Measurements from ENCODE around the gene PSMB3.
A peak's percentile ranks its signal among the peaks of the same experiment; 100 is the strongest.
"Not testable (repeated sequence)": the region's sequence is repeated elsewhere in the genome, so short reads cannot be mapped to it uniquely, and the experiment has no call there.

PSMB3 gene

DNA sequence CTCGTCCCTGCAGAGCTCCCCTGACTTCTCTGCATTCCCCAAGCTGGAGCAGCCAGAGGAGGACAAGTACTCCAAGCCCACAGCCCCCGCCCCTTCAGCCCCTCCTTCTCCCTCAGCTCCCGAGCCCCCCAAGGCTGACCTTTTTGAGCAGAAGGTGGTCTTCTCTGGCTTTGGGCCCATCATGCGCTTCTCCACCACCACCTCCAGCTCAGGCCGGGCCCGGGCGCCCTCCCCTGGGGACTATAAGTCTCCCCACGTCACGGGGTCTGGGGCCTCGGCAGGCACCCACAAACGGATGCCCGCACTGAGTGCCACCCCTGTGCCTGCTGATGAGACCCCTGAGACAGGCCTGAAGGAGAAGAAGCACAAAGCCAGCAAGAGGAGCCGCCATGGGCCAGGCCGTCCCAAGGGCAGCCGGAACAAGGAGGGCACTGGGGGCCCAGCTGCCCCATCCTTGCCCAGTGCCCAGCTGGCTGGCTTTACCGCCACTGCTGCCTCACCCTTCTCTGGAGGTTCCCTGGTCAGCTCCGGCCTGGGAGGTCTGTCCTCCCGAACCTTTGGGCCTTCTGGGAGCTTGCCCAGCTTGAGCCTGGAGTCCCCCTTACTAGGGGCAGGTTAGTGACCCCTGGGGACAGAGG is 36.1 kb upstream of the PSMB3 start:
- DNase-seq = no peak

DNA sequence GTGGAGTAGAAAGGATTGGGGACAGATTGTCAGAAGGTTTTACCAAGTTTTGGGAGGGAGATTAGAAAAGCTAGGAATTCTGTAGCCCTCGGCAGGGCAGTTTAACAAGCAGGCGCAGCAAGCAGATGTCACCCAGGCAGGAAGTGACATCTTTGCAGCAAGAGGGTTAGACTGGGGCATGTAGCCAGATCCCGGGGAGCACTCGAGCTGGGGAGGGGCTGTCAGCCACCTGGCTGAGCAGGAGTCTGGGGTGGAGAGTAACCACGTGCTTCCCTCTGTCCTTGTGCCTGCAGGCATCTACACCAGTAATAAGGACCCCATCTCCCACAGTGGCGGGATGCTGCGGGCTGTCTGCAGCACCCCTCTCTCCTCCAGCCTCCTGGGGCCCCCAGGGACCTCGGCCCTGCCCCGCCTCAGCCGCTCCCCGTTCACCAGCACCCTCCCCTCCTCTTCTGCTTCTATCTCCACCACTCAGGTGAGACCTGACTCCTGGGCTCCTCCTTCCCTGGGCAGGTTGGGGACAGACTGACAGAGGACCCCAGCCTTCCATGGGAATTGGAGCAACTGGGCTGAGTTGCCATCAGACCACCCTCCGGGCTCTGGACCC is 35.3 kb upstream of the PSMB3 start:
- no peak for DNase-seq

- DNase-seq = no peak
Measured at GRCh38 chr17:38719289-38719942, 33.1 kb upstream of the PSMB3 start.

GRCh38 chr17:38719943-38720641 is 32.4 kb upstream of the PSMB3 start:
- DNase-seq = no peak

DNA sequence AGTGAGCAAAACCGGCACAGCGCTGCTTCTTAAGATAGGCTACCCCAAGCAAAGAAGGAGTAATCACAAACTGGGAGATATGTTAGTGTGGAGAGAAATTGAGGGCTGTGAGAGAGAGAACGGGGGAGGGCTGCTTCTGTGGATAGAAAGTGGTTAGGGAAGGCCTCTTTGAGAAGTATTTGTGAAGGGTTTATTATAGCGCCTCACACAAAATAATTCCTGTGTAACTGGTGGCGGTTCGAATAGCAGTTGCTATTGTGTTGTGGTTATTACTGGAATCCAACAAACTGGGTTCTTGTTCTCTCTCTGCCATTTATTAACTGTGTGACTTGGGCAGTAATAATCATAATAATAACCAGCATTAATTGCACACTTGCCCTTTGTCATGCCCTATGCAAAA is 31.6 kb upstream of the PSMB3 start:
- DNase-seq = no peak

- no peak for DNase-seq
Measured at GRCh38 chr17:38721802-38722201, 30.7 kb upstream of the PSMB3 start.

DNA sequence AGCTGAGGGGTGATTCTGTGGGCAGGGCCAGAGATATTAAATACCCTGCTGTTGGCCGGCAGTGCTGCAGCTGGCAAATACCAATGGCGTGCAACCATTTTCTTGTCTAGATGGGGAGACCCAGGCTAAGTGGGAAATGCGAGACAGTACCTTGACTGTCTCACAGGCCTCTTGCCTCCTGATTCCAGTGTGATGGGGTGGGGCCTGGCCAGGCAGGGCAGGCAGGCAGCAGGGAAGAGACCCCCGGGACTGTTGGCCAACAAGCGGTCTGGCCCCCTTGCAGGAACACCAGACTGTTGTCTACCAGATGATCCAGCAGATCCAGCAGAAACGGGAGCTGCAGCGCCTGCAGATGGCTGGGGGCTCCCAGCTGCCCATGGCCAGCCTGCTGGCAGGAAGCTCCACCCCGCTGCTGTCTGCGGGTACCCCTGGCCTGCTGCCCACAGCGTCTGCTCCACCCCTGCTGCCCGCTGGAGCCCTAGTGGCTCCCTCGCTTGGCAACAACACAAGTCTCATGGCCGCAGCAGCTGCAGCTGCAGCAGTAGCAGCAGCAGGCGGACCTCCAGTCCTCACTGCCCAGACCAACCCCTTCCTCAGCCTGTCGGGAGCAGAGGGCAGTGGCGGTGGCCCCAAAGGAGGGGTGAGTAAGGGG is 28.1 kb upstream of the PSMB3 start:
- DNase-seq = no peak

- DNase-seq = no peak
Measured at GRCh38 chr17:38725066-38725465, 27.5 kb upstream of the PSMB3 start.

GRCh38 chr17:38726145-38726544 is 26.4 kb upstream of the PSMB3 start:
- DNase-seq = not testable (repeated sequence)

GRCh38 chr17:38727736-38728135 is 24.8 kb upstream of the PSMB3 start:
- DNase-seq = peak; percentile 86

GRCh38 chr17:38728290-38728831 is 24.2 kb upstream of the PSMB3 start:
- DNase-seq = peak; percentile 60

GRCh38 chr17:38729368-38729885 is 23.1 kb upstream of the PSMB3 start:
- DNase-seq = no peak

DNA sequence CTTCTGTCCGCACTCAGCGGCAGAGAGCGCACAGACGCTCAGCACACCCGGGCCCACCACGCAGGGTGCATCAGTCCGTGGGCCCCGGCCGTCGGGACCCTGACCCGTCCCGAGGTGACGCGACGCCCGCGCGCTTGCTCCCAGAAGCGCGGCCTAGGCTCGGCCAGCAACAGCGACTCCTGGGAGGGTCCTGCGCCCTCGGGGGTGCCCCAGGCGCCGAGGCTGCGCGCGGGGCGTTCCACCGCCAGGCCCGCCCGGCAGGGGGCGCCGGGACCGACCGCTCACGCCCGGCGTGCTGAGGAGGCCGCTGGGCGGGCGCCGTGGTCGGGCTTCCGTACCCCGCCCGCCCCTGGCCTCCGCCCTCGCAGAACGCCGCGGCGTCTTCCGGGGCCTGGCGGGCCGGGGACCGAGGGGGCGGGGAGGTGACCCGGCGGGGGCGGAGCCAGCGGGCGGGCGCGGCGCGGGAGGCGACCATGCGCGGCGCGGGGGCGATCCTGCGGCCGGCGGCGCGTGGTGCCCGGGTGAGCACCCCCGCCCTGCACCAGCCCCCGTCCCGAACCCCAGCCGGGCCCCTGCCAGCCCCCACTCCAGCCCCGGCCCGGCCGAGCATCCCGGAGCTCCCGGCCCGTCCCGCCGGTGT is 22.5 kb upstream of the PSMB3 start, which contains the start of gene CISD3:
Gene CISD3, plus strand, starts transcription at position 456 of the 640 bp plus-strand sequence. Its CDS starts 18 bp downstream, at position 474.
- DNase-seq = peak; percentile 79

DNA sequence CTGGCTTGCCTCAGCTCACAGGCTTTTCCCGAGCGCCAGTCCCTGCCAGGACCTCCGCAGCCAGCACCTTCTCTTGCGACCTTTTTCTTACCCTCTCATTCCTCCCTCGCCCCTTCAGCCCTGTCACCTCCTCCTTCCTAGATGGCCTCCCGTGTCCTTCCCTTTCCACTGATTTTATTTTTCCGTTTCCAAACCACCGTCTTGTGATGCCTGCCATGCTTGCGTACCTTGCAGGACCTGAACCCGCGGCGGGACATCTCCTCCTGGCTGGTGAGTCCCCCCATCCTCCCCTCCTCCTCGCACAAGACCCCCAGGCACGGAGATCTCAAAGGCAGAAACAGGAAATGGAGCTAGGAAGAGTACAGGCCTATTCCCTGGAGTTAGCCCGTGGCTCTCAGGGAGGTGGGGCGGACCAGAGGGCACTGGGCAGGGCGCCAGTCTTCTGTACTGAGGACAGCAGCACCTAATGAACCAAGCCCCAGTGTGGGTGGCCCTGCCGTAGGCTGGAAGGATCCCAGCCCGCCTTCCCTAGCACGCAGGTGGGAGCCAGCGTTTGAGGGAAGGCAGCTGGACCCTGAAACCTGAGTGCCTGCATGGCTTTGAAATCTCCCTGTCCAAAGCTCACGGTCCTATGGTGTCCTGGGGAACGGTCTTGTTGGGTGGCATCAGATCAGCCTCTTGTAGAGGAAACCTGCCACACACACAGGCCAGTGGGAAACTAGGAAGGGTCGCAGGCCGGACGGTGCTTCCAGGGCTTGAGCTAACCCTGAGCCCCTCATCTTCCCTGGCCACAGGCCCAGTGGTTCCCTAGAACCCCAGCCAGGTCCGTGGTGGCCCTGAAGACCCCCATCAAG is 21.8 kb upstream of the PSMB3 start:
- DNase-seq = no peak

DNA sequence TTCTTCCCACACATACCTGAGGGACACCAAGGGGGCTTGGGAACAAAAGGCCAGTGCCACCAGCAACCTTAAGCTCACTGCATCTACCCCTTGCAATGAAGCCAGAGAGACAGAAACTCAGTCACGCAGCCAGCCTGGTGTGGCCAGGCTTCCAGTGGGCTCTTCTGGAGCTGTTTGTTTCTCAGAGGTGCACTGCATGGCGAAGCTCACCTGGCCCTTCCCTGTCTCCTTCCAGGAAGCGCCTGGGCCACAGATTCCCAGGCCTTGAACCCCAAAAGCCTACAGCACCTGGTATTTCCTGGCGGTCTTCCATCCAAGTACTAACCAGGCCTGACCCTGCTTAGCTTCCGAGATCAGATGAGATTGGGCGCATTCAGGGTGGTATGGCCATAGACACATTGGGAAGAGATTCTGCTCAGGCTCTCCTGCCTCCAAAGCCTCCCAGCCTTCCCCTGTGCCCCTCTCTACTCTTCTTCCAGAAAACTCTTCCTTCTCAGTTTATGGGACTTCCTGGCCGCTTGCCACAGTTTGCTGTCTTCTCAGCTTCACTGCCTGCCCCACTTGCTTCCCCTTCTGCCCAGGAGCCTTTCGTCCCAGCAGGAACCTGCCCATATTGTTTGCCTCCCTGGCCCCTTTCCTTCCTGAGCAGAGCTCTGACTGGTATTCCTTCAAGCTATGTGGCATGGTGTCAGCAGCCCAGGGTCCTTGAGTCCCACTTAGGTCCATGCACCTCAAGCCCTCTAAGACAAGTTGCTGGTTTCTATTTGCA is 20.8 kb upstream of the PSMB3 start:
- DNase-seq = no peak

- no peak for DNase-seq
Measured at GRCh38 chr17:38732376-38733281, 19.9 kb upstream of the PSMB3 start.

- DNase-seq = no peak
Measured at GRCh38 chr17:38733282-38733981, 19.1 kb upstream of the PSMB3 start.

Data from stimulated activated CD4-positive, alpha-beta T cell treated with anti-CD3 and anti-CD28 coated beads, Interleukin-4, amount 100 ng/mL, for 24 hours (primary cell).